Right lobe of liver (tissue), 6 donors: ENCODE data around the gene PPP1R2C. TPM values are rescaled to one million over a fixed set of nuclear protein-coding genes. Genes with fewer than 3 reads are reported as not detected.
A peak's percentile ranks its signal among the peaks of the same experiment; 100 is the strongest.

Experiments
- ATAC-seq, 4 donors: fragments of 200-7000 bp; cut with Tn5 transposase; one replicate each; pipeline ENCODE4 v1.9.1; 2020; ENCODE audit warnings: mild to moderate bottlenecking in 4 of 4, moderate library complexity in 4 of 4
- DNase-seq, 3 donors: peaks; one replicate each; pipeline ENCODE4 v3.0.0-alpha.2; 2020
- H3K27ac ChIP-seq, 3 donors: fragments of 200-600 bp; one replicate each; pipeline ENCODE4 v1.8.0; 2022
- H3K27me3 ChIP-seq, 2 donors: fragments of 200-600 bp; one replicate each; pipeline ENCODE4 v1.8.0; 2022
- H3K36me3 ChIP-seq, 4 donors: fragments of 200-600 bp; sonication (generic) in 1 of 4; one replicate each; pipeline versions ENCODE4 v1.5.1 to v1.8.0; 2017 to 2022; ENCODE audit warnings: control low read depth in 1 of 4
- H3K4me1 ChIP-seq, 4 donors: fragments of 200-600 bp; sonication (generic) in 1 of 4; one replicate each; pipeline versions ENCODE4 v1.5.1 to v1.8.0; 2017 to 2022; ENCODE audit warnings: control low read depth in 1 of 4
- H3K4me3 ChIP-seq, 3 donors: fragments of 200-600 bp; one replicate each; pipeline ENCODE4 v1.8.0; 2022
- H3K9me3 ChIP-seq, 4 donors: fragments of 200-600 bp; sonication (generic) in 1 of 4; one replicate each; pipeline versions ENCODE4 v1.5.1 to v1.8.0; 2017 to 2022; ENCODE audit warnings: control low read depth in 1 of 4
- CTCF ChIP-seq, 4 donors: fragments of 200-600 bp in 3 of 4; fragments of 450-650 bp in 1 of 4; IDR thresholded peaks; one replicate each; pipeline versions ENCODE4 v1.5.1 to v1.8.0; 2016 to 2022; ENCODE audit warnings: antibody characterized with exemption in 4 of 4, mild to moderate bottlenecking in 2 of 4
- POLR2A ChIP-seq: fragments of 450-650 bp; IDR thresholded peaks from one replicate; pipeline ENCODE4 v1.6.1; 2017; ENCODE audit warnings: antibody characterized with exemption, mild to moderate bottlenecking
- WGBS: methylation state at CpG from one replicate; pipeline ENCODE4 v1.1.6; 2018; ENCODE audit warnings: low coverage, low lambda C conversion rate; ENCODE audit not compliant: insufficient coverage; ENCODE audit errors: missing lambda C conversion rate; 5-methylcytosine and 5-hydroxymethylcytosine counted together
- intact Hi-C, 2 donors: fragments of 100-400 bp; cut with DNase I; formaldehyde crosslinking; loops; one replicate each; pipeline versions ENCODE4 v1.11.2 to v1.14.1; 2022
- total RNA-seq, 6 experiments: library from RNA; depleted of rRNA in 2 of 6; stranded (reverse); fragments of >200 nt in 2 of 6; fragmentation: NEBNext Ultra II Directional in 3 of 6; extraction: Animal tissue kit (Norgen Biotek cat#: 25700) in 3 of 6; gene quantifications; one replicate each; pipeline versions ENCODE4 v1.1.0 to v1.2.4, GENCODE V29; 2016 to 2023
- donor health status: DM: no; HTN: yes; CAD: no.
- donor health status: DM: no; HTN: no; CAD: no.
- donor health status: DM: no; HTN: no; CAD: no.
- donor health status: DM: no; HTN: yes; CAD: no.
- donor health status: DM: no; HTN: yes; CAD: no.

The PPP1R2C gene
- total RNA-seq, 6 experiments from 2014 or later = not detected

DNA sequence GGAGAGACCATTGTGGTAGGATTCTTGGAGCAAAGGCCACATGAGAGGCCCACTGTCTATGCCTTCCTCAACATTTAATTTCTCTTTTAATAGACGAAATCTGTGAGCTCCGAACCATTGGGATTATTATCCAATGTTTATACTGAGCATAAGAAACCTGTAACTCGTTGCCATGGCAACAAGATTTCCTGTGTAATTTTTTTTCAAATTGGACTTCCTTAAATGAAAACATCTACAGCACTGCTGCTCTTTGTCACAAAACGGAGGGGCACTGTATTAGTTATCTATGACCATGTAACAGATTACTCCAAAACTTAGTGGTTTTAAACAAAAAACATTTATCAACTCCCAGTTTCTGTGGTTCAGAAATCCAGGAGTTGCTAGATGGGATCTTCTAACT lies 38.7 kb downstream of the PPP1R2C start:
- WGBS = 18% methylated on average over 4 of the region's 4 CpGs
- peak in 1 of 4 donors; percentile 28 for ATAC-seq

DNA sequence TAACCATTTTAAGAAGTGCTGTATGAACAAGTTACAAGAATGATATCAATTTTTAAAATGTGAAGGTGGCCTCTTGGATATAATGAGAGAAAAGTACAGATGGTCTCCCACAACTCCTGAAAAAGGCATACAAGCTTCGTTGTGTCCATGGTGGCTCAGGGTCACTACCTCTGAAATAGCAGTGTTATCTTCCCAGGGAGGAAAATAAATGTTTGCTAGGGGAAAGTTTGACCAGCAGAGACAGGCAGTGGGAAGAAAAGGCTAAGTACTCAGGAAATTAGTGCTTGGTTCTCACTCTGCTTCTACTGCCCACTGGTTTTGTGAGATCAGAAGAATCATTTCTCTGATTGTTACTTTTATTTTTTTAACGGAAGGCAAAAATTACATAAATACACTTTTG lies 39.4 kb downstream of the PPP1R2C start:
- Histone ChIP-seq H3K27ac (no peak overlapping the region), H3K27me3 (peaks cover 0 to 7% of the 10 kb centered on the region in 2 donors), H3K9me3 (no peaks in the 10 kb centered on the region), H3K4me3 (no peak overlapping the region), H3K4me1 (no peaks in the 10 kb centered on the region), H3K36me3 (no peaks in the 10 kb centered on the region)
- ATAC-seq (no peak), DNase-seq (no peak)
- 73% methylated on average over 2 of the region's 2 CpGs for WGBS
- no peak for TF ChIP-seq CTCF (IDR thresholded peaks at IDR 0.05)
- TF ChIP-seq POLR2A = no peak
- intact Hi-C loops = no loop called here

More for the DNA sequence above, 38.7 kb downstream of the PPP1R2C start:
- intact Hi-C loops = no loop called here
- peaks cover 0 to 7% of the 10 kb centered on the region in 2 donors for H3K27me3 ChIP-seq
- H3K27ac ChIP-seq = no peak overlapping the region
- no peaks in the 10 kb centered on the region for H3K36me3 ChIP-seq
- H3K4me3 ChIP-seq = no peak overlapping the region
- no peak for DNase-seq
- no peak for TF ChIP-seq POLR2A
- no peak for TF ChIP-seq CTCF (IDR thresholded peaks at IDR 0.05)
- H3K9me3 ChIP-seq = no peaks in the 10 kb centered on the region
- H3K4me1 ChIP-seq = no peaks in the 10 kb centered on the region

DNA sequence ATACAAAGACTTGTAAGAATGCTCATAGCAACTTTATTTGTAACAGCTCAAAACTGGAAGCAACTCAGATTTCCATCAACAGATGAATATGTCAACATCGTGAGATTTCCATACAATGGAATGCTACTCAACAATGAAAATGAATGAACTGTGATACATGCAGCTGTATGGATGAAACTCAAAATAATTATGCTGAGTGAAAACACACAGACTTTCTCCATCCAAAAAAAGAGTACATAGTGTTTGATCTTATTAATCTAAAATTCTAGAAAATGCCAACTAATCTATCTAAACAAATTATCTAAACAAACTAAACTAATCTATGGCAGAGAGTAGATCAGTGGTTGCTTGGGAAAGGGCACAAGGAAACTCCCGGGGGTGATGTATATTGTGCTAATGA lies 42.7 kb downstream of the PPP1R2C start:
- Histone ChIP-seq H3K27me3 (no peaks in the 10 kb centered on the region), H3K27ac (no peak overlapping the region), H3K9me3 (no peaks in the 10 kb centered on the region), H3K36me3 (no peaks in the 10 kb centered on the region), H3K4me3 (no peak overlapping the region), H3K4me1 (no peaks in the 10 kb centered on the region)
- intact Hi-C loops = no loop called here
- DNase-seq = no peak
- 85% methylated on average over 2 of the region's 2 CpGs for WGBS
- TF ChIP-seq CTCF (IDR thresholded peaks at IDR 0.05) (no peak), POLR2A (no peak)
- no peak for ATAC-seq

DNA sequence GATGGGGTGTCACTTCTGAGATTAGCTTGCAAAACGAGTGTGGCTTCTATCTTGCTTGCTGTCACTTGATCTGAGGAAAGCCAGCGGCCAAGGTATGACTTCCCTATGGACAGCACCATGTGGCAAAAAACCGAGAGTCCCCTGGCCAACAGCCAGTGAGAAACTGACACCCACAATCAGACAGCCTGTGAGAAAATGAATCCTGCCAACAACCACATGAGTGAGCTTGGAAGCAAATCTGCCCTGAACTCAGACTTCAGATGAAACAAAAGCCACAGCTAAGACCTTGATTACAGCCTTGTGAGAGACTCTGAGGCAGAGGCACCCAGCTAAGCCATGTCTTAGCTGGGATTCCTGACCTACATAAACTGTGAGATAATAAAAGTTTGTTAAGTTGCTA lies 45.5 kb downstream of the PPP1R2C start:
- no peaks in the 10 kb centered on the region for H3K36me3 ChIP-seq
- 24% methylated on average over 3 of the region's 3 CpGs for WGBS
- H3K4me3 ChIP-seq = no peak overlapping the region
- DNase-seq = no peak
- H3K4me1 ChIP-seq = no peaks in the 10 kb centered on the region
- TF ChIP-seq CTCF (IDR thresholded peaks at IDR 0.05) = no peak
- H3K27me3 ChIP-seq = no peaks in the 10 kb centered on the region
- ATAC-seq = no peak
- no peak overlapping the region for H3K27ac ChIP-seq
- intact Hi-C loops = no loop called here
- H3K9me3 ChIP-seq = no peaks in the 10 kb centered on the region
